Measurements from ENCODE around the gene CRB2. TPM values are rescaled to one million over a fixed set of nuclear protein-coding genes. Genes with fewer than 3 reads are reported as not detected.
"Not testable (repeated sequence)": the region's sequence is repeated elsewhere in the genome, so short reads cannot be mapped to it uniquely, and the experiment has no call there.

CRB2 gene
- polyA plus RNA-seq, 1 donor from 2014 or later, result not detected

DNA sequence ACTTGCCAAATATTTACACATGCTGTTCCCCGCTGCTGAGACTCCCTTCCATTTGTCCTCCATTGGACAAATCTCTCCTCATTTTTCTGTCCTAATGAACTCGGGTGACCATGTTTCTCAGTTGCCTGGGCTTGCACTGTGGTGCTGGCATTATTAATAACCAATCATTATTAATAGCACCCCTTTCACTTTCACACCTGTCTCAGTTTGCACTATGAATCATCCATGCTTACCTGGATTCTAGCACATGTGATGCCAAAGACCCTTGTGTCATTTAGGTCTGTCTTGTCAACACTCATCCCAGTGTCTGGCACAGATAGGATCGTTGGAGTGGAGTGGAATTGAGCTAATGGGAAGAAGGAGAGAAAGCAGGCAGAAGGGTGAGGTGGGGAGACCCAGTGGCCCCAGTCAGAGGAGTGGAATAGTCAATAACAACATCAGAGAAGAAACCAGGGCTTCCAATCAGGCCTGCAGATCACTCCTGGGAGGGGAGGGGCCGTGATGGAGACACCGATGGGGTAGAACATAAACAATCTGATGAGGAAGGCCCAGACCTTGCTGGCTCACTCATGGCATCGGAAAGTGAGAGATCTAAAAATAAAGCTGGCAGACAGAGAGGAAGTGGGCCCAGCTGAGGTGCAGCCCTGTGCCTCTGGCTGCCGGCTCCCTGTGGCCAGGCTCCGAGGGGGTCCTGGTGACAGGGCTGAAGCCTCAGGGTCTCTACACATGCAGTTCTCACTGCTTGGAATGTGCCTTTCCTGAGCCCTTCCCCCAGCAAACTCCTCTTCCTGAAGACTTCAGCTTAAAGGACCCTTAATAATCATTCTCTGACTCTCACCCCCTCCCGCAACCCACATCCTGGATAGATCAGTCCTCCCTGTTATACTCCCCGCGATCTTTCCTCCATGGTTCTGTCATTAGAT, 33.5 kb upstream of the CRB2 start:
- peak overlapping the region; percentile 4 to 95 (median 70) for H3K4me3 Mint-ChIP-seq
- peaks cover 38 to 57% (median 50%) of the 10 kb centered on the region in 3 donors for H3K4me1 Mint-ChIP-seq
- no peaks in the 10 kb centered on the region for H3K9me3 Mint-ChIP-seq
- no peaks in the 10 kb centered on the region for H3K27me3 Mint-ChIP-seq
- peak overlapping the region; percentile 27 to 96 (median 31) for H3K27ac Mint-ChIP-seq
- H3K36me3 Mint-ChIP-seq, result peaks cover under 1% of the 10 kb centered on the region

DNA sequence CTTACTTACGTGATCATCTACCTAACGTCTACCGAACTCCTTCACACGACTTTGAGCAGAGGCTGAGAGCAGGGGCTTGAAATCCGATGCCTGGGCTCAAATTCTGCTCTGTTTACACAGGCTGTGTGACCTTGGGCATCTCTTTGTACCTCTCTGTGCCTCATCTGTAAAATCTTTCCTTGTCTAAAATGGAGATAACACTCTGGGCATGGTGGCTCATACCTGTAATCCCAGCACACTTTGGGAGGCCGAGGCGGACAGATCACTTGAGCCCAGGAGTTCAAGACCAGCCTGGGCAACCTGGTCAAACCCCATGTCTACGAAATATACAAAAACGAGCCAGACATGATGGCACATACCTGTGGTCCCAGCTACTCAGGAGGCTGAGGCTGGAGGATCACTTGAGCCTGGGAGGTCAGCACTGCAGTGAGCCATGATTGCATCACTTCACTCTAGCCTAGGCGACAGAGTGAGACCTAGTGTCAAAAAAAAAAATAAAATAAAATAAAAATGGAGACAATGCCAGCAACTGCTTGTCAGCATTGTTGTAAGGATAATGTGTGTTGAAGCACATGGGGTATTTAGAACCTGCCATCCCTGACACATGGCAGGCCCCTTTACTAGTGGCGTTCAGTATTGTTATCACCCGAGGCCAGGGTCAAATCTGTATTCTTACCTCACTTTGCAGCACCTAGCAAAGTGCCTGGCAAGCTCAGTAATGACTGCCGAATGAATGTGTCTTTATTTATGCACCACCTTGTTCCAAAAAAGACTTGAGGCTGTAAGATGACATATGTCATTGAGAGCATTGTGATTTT, 32.6 kb upstream of the CRB2 start:
- Mint-ChIP-seq H3K4me3 (peak overlapping the region; percentile 4 to 95 (median 70)), H3K9me3 (no peaks in the 10 kb centered on the region), H3K4me1 (peaks cover 33 to 51% (median 44%) of the 10 kb centered on the region in 3 donors), H3K36me3 (peaks cover 2% of the 10 kb centered on the region), H3K27ac (peak overlapping the region in 2 of 3 donors; percentile 60 to 96), H3K27me3 (no peaks in the 10 kb centered on the region)

DNA sequence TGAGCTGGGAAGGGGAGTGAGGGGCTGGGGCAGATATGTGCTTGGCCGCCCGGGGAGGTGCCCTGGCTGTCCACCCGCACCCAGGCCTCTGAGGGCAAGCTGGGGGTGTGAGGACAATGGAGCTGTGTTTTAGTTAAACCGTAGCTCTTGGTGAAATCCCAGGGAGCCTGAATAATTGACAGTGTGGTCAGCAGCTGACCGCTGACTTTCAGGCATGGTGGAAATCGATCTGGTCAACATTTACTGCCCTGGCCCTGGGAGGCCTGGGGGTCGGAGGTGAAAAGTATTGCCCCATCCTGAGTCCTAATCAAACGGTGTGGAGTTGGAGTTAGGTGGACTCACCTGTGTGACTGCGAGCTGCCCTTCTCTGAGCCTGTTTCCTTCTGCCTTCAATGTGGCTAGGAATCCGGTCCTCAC, 31.2 kb upstream of the CRB2 start:
- Mint-ChIP-seq H3K4me1 (peaks cover 29 to 49% (median 42%) of the 10 kb centered on the region in 3 donors), H3K9me3 (no peaks in the 10 kb centered on the region), H3K27ac (peak overlapping the region in 2 of 3 donors; percentile 60 to 73), H3K27me3 (no peaks in the 10 kb centered on the region), H3K4me3 (peak overlapping the region in 1 of 4 donors; percentile 61), H3K36me3 (peaks cover 2% of the 10 kb centered on the region)

- Mint-ChIP-seq H3K4me1 (peaks cover 29 to 42% (median 40%) of the 10 kb centered on the region in 3 donors), H3K4me3 (peak overlapping the region in 1 of 4 donors; percentile 82), H3K27ac (peak overlapping the region in 2 of 3 donors; percentile 55 to 84), H3K36me3 (peaks cover 2% of the 10 kb centered on the region), H3K27me3 (no peaks in the 10 kb centered on the region), H3K9me3 (no peaks in the 10 kb centered on the region)
Measured at GRCh38 chr9:123326187-123326586, 29.8 kb upstream of the CRB2 start.

DNA sequence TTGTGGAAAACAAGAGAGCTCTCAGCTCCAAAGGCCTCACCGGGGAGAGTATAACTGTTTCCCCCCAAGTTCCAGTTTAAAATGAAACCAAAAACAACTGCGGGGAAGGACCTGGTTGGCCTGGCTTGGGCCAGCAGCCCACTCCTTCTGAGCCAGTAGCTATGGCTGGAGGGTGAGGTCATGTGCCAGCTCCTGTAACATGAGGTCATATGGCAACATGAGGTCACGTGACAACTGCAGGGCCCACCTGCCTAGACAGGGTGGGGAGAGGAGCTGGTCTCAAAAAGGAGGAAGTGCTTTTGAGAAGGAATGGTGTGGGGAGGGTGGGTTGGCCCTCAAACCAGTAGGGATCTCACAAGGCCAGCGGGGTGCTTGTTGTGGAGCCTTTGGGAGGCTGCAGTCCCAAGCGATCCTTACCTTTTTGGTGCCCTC, 29.3 kb upstream of the CRB2 start:
- Mint-ChIP-seq H3K4me3 (peak overlapping the region; percentile 16 to 73 (median 46)), H3K9me3 (no peaks in the 10 kb centered on the region), H3K4me1 (peaks cover 28 to 37% (median 36%) of the 10 kb centered on the region in 3 donors)

GRCh38 chr9:123327697-123328100, 28.3 kb upstream of the CRB2 start:
- Mint-ChIP-seq H3K27me3 (no peaks in the 10 kb centered on the region), H3K9me3 (no peaks in the 10 kb centered on the region), H3K4me3 (peak overlapping the region in 1 of 4 donors; percentile 22), H3K27ac (peak overlapping the region in 1 of 3 donors; percentile 14), H3K4me1 (peaks cover 21 to 27% (median 27%) of the 10 kb centered on the region in 3 donors), H3K36me3 (peaks cover 2% of the 10 kb centered on the region)

More for the DNA sequence above, 29.3 kb upstream of the CRB2 start:
- peaks cover 2% of the 10 kb centered on the region for H3K36me3 Mint-ChIP-seq
- peak overlapping the region in 2 of 3 donors; percentile 55 to 84 for H3K27ac Mint-ChIP-seq
- H3K27me3 Mint-ChIP-seq, result no peaks in the 10 kb centered on the region

GRCh38 chr9:123329329-123329955, 26.6 kb upstream of the CRB2 start:
- Mint-ChIP-seq H3K27ac (peak overlapping the region in 1 of 3 donors; percentile 41), H3K4me3 (peak overlapping the region in 1 of 4 donors; percentile 63), H3K4me1 (peaks cover 19 to 21% (median 19%) of the 10 kb centered on the region in 3 donors), H3K27me3 (no peaks in the 10 kb centered on the region), H3K9me3 (no peaks in the 10 kb centered on the region), H3K36me3 (peaks cover 2% of the 10 kb centered on the region)

DNA sequence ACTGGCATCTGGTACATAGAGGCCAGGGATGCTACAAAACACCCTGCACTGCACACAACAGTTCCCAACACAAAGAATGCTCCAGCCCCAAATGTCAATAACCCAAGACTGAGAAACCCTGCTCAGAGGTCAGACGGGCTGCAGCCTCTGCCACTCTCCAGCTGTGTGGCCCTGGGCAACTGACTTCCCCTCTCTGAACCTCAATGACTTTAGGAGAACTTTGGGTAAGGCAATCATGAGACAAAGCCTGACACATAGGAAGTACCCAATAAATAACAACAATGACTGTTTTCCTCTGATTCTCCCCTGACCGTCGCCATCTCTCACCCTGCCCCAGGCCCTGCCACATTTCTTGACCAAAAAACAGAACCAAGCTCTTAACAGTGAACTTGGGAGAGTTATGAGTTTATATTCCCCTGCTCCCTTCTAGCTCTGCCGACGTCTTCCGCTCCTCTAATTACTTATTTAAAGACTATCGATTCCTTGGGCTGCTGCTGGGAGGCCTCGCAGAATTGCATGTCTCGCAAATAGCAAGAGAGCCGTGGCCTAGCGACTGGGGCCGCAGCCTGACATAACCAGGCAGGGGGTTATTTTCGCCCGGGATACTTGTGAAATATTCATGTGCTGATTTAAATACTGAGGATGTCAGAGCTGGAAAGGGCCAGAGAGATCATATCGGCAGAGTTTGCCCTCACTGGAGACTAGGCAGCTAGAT, 24.5 kb upstream of the CRB2 start:
- H3K9me3 Mint-ChIP-seq, result no peaks in the 10 kb centered on the region
- H3K27ac Mint-ChIP-seq, result peak overlapping the region in 1 of 3 donors; percentile 26
- peaks cover 22 to 29% (median 24%) of the 10 kb centered on the region in 3 donors for H3K4me1 Mint-ChIP-seq
- no peaks in the 10 kb centered on the region for H3K27me3 Mint-ChIP-seq
- H3K36me3 Mint-ChIP-seq, result peaks cover 2% of the 10 kb centered on the region
- no peak overlapping the region for H3K4me3 Mint-ChIP-seq

- H3K36me3 Mint-ChIP-seq, H3K4me3 Mint-ChIP-seq, H3K9me3 Mint-ChIP-seq, H3K27ac Mint-ChIP-seq, H3K27me3 Mint-ChIP-seq: not testable (repeated sequence)
- peaks cover 31 to 33% (median 32%) of the 10 kb centered on the region in 3 donors for H3K4me1 Mint-ChIP-seq
Measured at GRCh38 chr9:123333058-123333669, 22.8 kb upstream of the CRB2 start.

DNA sequence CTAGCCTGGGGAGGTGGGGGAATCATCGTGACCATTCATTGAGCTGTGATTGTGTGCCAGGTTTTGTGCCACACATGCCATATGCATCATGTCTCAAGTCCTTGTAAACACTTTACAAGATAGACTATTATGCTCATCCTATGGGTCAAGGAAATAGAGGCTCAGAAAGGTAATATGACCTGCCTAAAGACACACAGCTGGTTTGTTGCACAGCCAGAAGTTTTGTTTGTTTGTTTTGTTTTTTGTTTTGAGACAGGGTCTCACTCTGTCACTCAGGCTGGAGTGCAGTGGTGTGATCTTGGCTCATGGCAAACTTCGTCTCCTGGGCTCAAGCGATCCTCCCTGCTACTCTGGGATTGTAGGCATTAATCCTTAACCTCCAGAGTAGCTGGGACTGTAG, 21.4 kb upstream of the CRB2 start:
- no peaks in the 10 kb centered on the region for H3K9me3 Mint-ChIP-seq

DNA sequence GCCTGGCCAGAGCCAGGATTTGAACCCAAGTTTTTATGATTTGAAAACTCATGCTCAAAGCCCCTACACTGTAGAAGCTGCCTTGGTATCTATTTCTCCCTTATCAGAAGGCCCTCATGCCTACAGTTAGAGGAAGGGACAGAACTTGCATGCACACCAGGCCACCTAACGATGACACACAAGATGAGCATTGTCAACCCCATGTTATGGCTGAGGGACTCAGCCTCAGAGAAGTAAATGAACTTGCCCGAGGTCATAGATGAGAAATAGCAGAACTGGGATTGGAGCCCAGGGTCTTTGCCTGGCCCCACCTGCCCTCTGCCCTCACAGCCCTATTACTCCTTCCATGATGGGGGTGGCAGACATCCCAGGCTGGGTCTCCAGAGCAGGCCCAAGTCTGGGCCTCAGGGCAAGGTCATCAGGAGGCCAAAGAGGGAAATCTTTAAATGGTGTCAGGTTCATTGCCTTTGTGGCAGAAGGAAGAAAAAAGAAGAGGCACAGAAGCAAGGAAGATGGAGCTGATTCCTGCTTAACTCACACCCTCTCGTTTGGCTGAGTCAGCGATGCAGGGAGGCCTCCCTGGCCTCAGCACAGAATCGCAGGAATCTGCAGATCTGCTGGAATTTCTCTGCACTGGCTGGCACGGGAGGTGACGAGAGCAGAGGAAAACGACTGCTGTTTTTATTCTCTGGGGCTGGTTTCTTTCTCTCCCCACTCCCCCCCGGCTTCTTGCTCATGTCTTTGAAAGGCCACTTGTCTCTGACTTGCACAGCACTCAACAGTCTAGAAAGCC, 20.6 kb upstream of the CRB2 start:
- Mint-ChIP-seq H3K9me3 (no peaks in the 10 kb centered on the region), H3K27me3 (no peaks in the 10 kb centered on the region), H3K4me1 (peaks cover 48 to 53% (median 52%) of the 10 kb centered on the region in 3 donors), H3K27ac (peak overlapping the region in 1 of 3 donors; percentile 55), H3K36me3 (no peaks in the 10 kb centered on the region), H3K4me3 (peak overlapping the region in 3 of 4 donors; percentile 22 to 72 (median 67))

More for the DNA sequence above, 21.4 kb upstream of the CRB2 start:
- Mint-ChIP-seq H3K27me3 (no peaks in the 10 kb centered on the region), H3K4me3 (no peak overlapping the region), H3K4me1 (peaks cover 42 to 46% (median 45%) of the 10 kb centered on the region in 3 donors), H3K36me3 (no peaks in the 10 kb centered on the region), H3K27ac (peak overlapping the region in 1 of 3 donors; percentile 3)

DNA sequence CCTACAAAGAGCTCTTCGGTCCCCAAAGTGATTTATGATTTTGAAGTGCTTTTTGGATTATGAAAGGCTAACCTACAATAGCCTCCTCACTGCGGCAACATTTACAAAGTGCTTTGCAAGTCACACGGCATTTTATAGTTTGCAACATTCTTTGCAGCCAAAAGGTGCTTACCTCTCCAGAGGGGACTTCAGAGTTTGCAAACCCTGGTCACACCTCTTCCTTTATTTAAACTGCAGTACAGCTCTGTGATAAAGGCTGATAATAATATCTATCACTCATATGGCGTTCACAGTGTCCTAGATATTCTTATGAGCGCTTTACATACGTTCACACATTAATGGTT, 20.0 kb upstream of the CRB2 start:
- Mint-ChIP-seq H3K36me3 (no peaks in the 10 kb centered on the region), H3K27me3 (no peaks in the 10 kb centered on the region), H3K4me1 (peaks cover 51 to 59% (median 58%) of the 10 kb centered on the region in 3 donors), H3K9me3 (no peaks in the 10 kb centered on the region), H3K4me3 (peak overlapping the region in 2 of 4 donors; percentile 51 to 58), H3K27ac (peak overlapping the region in 1 of 3 donors; percentile 55)

GRCh38 chr9:123336449-123336848, 19.5 kb upstream of the CRB2 start:
- H3K27me3 Mint-ChIP-seq, result no peaks in the 10 kb centered on the region
- H3K9me3 Mint-ChIP-seq, result no peaks in the 10 kb centered on the region
- H3K27ac Mint-ChIP-seq, result peak overlapping the region in 2 of 3 donors; percentile 28 to 55
- H3K36me3 Mint-ChIP-seq, result no peaks in the 10 kb centered on the region
- H3K4me3 Mint-ChIP-seq, result peak overlapping the region in 2 of 4 donors; percentile 77 to 87
- peaks cover 56 to 63% (median 63%) of the 10 kb centered on the region in 3 donors for H3K4me1 Mint-ChIP-seq
